ENCODE data around the gene CHST11.
"Not testable (repeated sequence)": the region's sequence is repeated elsewhere in the genome, so short reads cannot be mapped to it uniquely, and the experiment has no call there.

CHST11 gene

DNA sequence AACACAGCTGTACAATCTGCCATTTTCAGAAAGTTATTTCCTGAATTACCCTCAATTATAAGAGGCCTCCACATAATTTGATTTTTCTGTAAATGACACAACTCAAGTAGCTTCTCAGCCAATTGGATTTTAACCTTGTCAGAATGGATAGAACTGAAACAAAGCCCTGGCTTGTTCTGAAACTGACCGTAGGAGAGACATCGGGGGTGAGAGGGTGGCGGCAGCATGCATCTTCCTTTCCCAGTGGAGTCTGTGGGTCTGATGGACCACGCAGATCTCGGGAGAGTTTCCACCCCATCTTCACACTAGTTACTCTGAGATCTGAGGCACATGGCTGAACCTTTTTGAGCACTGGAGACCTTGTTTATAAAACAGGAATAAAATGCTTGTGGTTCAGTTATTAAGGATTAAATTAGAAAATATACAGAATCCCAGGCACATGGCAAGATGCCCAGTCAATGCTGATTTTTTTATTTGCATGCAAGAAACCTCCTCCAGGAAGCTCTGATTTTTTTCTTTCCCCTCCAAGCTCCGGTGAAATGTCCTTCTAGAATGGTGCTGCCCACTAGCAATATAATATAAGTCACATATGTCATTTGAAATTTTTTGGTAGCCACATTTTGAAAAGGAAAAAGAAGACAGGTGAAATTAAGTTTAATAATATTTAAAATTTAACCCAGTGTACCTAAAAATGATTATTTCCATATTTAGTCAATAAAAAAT, 153.9 kb downstream of the CHST11 start:
- no peak for DNase-seq

- DNase-seq: no peak
These were observed 154.9 kb downstream of the CHST11 start for GRCh38 chr12:104611671-104612070.

- DNase-seq: not testable (repeated sequence)
These were observed 156.6 kb downstream of the CHST11 start for GRCh38 chr12:104613372-104613771.

DNA sequence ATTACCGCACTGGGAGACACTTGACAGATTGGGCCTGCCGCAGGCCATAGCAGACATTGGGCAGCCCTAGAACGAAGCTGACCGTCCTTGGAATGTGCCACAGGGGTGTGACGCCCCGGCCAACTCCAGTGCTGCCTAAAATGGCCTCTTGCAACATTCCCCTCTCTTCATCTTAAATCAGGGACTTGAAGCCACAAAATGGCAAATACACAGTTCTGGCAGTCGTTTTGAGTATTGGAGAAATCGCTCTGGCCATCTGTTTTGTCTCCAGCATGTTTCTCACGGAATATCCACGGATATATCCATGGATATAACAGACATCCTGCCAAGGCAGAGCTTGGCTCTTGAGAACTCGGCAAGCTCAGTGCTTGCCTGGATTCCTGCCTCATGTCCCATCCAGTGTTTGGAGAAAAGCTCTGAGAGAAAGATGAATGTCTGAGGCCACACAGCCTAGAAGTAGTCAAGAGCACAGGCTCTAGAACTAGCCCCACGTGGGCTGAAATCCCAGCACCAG, 158.4 kb downstream of the CHST11 start:
- no peak for DNase-seq

GRCh38 chr12:104618691-104619090, 161.9 kb downstream of the CHST11 start:
- no peak for DNase-seq

DNA sequence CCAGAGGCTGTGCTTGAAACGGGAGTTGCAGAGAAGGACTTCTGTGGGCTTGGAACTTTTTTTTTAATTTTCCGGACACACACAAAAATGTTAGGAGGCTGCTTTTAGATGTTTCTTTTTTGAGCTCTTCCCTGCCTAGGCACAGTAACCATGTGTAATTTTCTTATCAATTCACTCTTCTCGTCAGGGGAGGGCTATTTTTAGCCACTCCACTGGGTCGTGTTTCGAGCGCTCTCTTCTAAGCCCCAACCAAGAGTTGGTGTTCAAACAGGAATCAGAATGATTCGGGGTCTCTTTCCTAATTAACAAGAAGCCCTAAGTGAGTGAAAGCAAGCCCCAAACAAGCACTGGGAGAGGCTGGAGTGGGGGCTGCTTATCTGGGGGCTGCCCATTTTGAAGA, 162.6 kb downstream of the CHST11 start:
- DNase-seq: no peak

DNA sequence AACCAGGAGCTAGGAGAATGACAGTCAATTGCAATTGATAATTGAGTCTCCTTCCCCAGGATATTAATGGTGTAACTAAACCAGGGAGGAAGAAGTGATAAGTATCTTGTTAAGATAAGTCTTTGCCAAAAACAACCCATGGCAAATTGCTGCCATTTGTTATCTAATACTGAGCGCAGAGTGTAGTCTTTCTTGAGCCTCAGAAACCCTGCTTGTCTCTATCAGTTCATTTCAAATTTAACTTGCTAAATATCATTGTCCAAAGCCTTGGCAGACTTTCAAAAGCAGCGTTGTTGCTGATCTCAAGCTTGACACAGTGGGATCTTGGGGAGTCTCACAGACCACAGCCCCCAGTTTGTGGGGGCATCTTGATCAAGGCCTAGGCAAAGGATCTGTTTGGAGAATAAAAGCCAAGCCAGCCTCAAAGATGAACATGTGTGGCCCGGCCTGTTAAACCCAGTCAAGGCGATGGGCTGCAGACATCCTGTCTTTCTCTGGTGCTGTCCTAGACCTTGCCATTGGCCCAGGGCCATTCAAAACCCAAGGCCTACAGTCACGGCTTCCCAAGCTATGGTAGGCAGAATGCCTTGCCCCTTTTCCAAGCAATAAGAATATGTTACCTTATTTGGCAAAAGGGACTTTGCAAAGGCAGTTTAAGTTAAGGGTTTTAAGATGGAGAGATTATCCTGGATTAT, 164.2 kb downstream of the CHST11 start:
- DNase-seq: no peak

GRCh38 chr12:104622928-104623327, 166.2 kb downstream of the CHST11 start:
- no peak for DNase-seq

- DNase-seq: no peak
These were observed 167.1 kb downstream of the CHST11 start for GRCh38 chr12:104623883-104624282.

- DNase-seq: no peak
These were observed 167.8 kb downstream of the CHST11 start for GRCh38 chr12:104624529-104624928.

GRCh38 chr12:104626069-104626837, 169.5 kb downstream of the CHST11 start:
- no peak for DNase-seq

- DNase-seq: no peak
These were observed 170.7 kb downstream of the CHST11 start for GRCh38 chr12:104627231-104627989.

DNA sequence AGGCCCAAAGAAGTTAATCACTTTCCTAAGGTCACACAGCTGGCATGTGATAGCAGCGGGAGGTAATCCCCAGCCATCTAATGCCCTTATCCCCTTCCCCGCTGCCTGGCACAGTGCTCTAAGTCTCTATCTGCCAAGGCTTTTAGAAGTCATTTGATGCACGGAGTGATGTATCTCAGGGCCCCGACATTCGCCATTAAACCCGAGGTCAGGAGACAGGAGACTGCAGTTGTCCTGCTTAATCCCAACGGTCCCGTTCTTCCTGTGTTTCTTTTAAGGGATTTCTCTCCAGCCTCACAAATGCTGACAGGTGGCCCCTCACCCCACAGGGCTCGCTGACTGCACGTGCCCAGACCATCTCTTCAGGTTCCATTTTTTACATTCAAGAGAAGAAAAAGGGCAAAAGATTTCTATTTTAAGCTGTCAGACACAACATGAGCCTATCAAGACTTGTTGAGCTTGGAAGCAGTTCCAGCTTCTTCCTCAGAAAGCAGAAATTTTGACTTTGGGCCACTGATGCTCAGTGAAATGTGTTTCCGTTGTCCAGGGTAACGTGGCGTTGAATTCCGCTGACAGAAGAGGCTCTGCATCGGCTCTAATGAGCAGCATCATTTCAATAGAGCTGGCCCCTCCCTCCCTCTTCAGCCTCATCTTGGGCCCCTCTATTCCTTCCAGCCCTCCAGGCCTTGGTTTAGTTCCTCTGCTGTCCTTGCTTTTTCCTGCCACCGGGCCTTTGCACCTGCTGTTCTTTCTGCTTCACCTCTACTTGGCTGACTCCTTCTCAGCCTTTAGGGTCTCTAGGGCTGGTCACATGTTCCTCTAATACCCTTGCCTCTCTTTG, 171.5 kb downstream of the CHST11 start:
- DNase-seq: no peak

- no peak for DNase-seq
These were observed 172.0 kb downstream of the CHST11 start for GRCh38 chr12:104628831-104629135.

- no peak for DNase-seq
These were observed 173.5 kb downstream of the CHST11 start for GRCh38 chr12:104630230-104630670.

- no peak for DNase-seq
These were observed 175.1 kb downstream of the CHST11 start for GRCh38 chr12:104631867-104632266.

- DNase-seq: no peak
These were observed 176.0 kb downstream of the CHST11 start for GRCh38 chr12:104632724-104633201.

- no peak for DNase-seq
These were observed 177.3 kb downstream of the CHST11 start for GRCh38 chr12:104634044-104634443.

DNA sequence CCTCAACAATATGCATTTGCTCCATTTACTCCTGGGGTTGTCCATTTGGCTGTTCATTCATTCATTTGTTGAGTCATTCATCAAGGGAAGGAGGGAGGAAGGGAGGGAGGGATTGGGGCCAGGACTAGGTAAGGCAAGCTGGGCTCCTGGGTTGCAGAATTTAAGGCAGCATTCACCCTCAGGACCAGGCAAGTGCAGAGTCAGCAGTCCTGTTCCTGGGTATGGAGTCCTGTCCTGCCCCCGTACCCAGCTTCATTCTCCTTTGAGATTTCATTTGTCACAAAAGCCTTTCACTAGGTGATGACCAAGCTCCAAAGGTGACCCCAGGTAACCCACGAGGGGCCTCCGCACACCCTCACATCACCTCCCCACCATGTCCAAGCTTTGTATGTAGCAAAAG, 178.1 kb downstream of the CHST11 start:
- DNase-seq: no peak

DNA sequence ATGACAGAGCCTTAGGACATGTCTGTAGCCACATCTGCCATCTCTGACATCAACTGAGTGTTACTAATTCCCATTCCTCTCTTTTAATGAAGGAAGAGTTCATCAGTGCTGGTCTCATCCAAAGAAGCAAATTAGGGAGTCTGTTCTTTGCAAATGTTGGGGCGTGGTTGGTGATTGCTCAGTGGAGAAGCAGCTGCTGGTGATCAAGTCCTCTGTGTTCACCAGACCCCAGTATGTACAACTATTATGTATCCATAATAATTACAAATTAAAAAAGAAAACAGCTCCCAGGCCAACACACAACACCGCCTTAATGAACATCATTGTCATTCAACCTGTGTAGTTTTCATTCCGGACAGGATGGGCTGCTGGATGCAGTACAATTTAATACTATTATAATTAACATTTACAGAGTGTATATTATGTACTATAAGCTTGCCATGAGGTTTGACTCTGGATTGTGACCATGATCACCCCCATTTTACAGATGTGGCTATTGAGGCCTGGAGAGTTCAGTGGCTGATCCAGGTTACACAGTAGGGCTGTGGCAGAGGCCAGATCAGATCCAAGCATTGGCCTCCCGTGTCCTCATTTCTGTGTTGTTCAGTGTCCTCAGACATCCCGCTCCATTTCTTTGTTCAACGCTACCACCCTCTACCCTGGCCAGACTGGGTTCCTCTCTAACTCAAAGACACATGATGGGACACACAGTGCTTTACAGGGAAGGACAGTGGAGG, 179.0 kb downstream of the CHST11 start:
- DNase-seq: no peak

GRCh38 chr12:104636496-104636895, 179.7 kb downstream of the CHST11 start:
- DNase-seq: no peak

Data from GF-D8 (cell line).